SK-N-MC (cell line): ENCODE data around the gene TIMD4.
"Not testable (repeated sequence)": the region's sequence is repeated elsewhere in the genome, so short reads cannot be mapped to it uniquely, and the experiment has no call there.

Experiments
- DNase-seq: peaks from one replicate; pipeline ENCODE4 v3.0.0-alpha.2; 2011; ENCODE audit warnings: low read depth, low spot score
- H3K27ac ChIP-seq: fragments of 200-600 bp; sonication (generic); 2 replicates; pipeline ENCODE4 v1.5.1; 2016; ENCODE audit warnings: mixed run types
- H3K36me3 ChIP-seq: fragments of 200-600 bp; sonication (generic); 2 replicates; pipeline ENCODE4 v1.6.1; 2017; ENCODE audit warnings: antibody characterized with exemption, low read length, mixed read lengths; ENCODE audit not compliant: insufficient read depth
- H3K4me3 ChIP-seq: fragments of 200-600 bp; sonication (generic); 2 replicates; pipeline ENCODE4 v1.5.1; 2016
- H3K9ac ChIP-seq: fragments of 200-600 bp; sonication (generic); 2 replicates; pipeline ENCODE4 v1.8.0; 2017; ENCODE audit warnings: mixed run types, mixed read lengths; ENCODE audit not compliant: insufficient read length
- H3K9me3 ChIP-seq: fragments of 200-600 bp; sonication (generic); 2 replicates; pipeline ENCODE4 v1.6.1; 2017; ENCODE audit warnings: low read depth, mild to moderate bottlenecking, antibody characterized with exemption, low read length, moderate library complexity, mixed read lengths
- EZH2 ChIP-seq: fragments of 200-600 bp; sonication (generic); IDR thresholded peaks from one replicate; pipeline ENCODE4 v1.6.1; 2017; ENCODE audit warnings: antibody characterized with exemption
- FOXP2 ChIP-seq: optimal IDR thresholded peaks from 2 replicates; pipeline ENCODE3; 2011; ENCODE audit warnings: mild to moderate bottlenecking, moderate library complexity; ENCODE audit not compliant: insufficient read depth; ENCODE audit errors: extremely low read length, control extremely low read depth
- POLR2AphosphoS5 ChIP-seq: IDR thresholded peaks from 2 replicates; pipeline ENCODE4 v1.6.1; 2012; ENCODE audit warnings: mild to moderate bottlenecking, low read depth, low read length, borderline replicate concordance

The TIMD4 gene

DNA sequence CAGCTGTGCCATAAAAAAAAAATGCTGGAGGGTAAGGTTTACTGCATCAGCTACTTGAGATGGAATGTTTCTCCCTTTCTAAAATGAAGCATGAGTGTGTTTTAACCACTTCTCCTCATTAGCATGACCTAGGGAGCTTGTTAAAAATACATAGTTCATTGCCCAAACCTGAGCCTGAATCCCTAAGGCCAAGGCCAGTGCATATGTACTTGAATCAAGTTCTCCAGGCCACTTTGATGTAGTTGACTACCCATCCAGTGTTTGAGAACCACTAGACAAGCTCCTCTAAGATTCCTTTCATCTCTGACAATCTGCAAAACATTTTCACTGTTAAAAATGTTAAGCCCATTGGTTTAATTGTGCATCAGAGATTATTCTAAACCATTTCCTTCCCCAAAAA is 6.7 kb downstream of the TIMD4 start:
- no peak for TF ChIP-seq EZH2
- H3K9me3 ChIP-seq: no peaks in the 10 kb centered on the region
- no peak overlapping the region for H3K4me3 ChIP-seq
- H3K27ac ChIP-seq: no peak overlapping the region
- H3K9ac ChIP-seq: no peak overlapping the region
- H3K36me3 ChIP-seq: no peaks in the 10 kb centered on the region
- DNase-seq: no peak

DNA sequence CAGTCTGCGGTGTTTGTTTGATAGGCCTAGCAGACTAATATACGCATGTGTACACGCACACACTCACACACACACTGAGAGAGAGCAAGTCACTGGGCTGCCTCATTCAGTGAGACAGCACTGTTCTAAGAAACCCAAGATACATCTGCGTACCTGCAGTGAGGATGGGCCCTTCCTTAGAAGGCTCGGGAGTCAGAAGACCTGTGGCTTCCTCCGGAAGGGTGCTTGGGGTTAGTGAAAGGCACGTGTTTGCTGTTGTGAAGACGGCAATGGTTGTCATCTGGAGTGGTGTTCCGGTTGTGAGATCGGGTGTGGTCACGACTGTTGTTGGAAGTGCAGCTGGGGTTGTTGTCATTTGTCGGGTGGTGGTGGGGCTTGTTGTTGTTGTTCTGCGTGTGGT is 11.7 kb downstream of the TIMD4 start:
- Histone ChIP-seq H3K9ac (no peak overlapping the region), H3K4me3 (no peak overlapping the region), H3K9me3 (no peaks in the 10 kb centered on the region), H3K27ac (no peak overlapping the region), H3K36me3 (no peaks in the 10 kb centered on the region)
- TF ChIP-seq POLR2AphosphoS5 (no peak), FOXP2 (no peak), EZH2 (no peak)
- DNase-seq: no peak

DNA sequence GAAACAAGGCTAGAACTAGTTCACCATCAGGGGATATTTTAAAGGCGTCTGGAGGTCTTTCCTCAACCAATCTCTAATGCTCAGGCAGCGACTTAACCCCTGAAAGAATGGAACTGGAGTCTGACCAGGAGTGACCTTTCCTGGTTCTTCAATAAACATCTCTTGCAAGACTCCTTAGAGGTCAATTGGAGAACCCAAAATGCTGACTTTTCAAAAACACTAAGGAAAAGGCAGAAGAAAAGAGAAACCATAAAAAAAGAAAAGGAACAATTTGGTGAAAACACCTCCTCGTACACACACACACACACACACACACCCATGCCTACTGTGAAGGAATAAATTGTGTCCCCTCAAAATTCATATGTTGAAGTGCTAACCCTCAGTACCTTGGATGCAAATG is 12.3 kb downstream of the TIMD4 start:
- Histone ChIP-seq H3K27ac (no peak overlapping the region), H3K9me3 (no peaks in the 10 kb centered on the region), H3K9ac (no peak overlapping the region), H3K4me3 (no peak overlapping the region), H3K36me3 (no peaks in the 10 kb centered on the region)
- no peak for DNase-seq
- no peak for TF ChIP-seq POLR2AphosphoS5
- no peak for TF ChIP-seq EZH2
- TF ChIP-seq FOXP2: no peak

DNA sequence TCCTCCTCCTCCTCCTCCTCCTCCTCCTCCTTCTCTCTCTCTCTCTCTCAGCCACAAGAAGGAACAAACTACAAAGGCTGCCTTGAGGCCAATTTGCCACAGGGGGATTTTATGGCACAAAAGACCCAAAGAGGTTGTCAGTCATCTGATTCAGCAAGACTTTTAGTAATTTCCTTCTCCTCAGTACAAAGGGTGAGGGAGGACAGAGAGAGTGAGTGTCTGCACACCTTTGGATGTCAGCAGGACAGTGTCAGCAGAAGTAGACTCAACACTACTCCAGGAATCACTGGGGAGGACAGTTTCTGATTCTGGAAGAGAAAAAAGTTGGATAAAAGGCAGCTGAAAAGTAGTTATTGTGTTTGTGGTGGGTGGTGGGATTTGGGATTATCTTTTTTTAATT is 13.6 kb downstream of the TIMD4 start:
- H3K9ac ChIP-seq: no peak overlapping the region
- TF ChIP-seq FOXP2 (no peak), POLR2AphosphoS5 (no peak), EZH2 (no peak)

DNA sequence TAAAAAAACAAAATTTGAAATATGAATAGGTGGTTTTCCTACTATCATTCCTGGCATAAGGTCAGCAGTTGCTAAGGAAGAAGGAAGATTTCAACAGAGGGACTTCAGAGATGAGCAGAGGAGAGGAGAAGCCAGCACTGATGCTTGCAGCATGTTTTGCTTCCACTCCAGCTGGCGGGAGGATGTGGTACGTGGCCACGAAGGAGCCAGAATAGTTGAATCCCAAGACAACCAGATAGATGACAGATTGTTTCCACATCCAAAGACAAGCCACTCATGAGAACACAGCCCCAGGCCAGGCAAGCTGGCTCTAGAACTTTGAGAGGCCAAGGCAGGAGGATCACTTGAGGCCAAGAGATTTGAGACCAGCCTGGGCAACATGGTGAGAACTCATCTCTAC is 15.1 kb downstream of the TIMD4 start:
- Histone ChIP-seq H3K9ac (no peak overlapping the region), H3K4me3 (no peak overlapping the region), H3K9me3 (no peaks in the 10 kb centered on the region), H3K27ac (no peak overlapping the region), H3K36me3 (no peaks in the 10 kb centered on the region)
- no peak for TF ChIP-seq EZH2
- no peak for TF ChIP-seq POLR2AphosphoS5
- no peak for TF ChIP-seq FOXP2
- DNase-seq: no peak

More for the DNA sequence above, 13.6 kb downstream of the TIMD4 start:
- Histone ChIP-seq H3K9me3 (no peaks in the 10 kb centered on the region), H3K27ac (no peak overlapping the region), H3K36me3 (no peaks in the 10 kb centered on the region), H3K4me3 (no peak overlapping the region)
- DNase-seq: no peak

DNA sequence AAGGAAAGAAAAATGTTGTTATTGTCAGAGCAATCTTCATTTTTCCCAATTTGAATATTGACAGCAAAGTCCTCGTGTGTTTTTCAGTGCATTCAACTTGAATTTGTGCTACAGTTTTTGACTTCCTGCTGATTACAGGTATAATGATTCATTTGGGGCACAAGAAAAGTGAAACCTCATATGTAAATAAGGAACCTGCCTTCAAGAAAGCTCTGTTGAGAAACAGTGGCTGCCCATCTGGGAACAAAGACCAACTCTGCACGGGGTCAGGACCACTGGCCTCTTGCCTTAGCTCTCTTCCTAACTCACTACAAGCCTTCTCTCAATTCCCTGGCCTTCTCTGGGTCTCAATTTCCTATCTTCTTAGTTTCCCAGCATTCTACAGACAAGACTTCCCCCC is 21.0 kb downstream of the TIMD4 start:
- Histone ChIP-seq H3K9ac (no peak overlapping the region), H3K36me3 (no peaks in the 10 kb centered on the region), H3K9me3 (no peaks in the 10 kb centered on the region), H3K27ac (no peak overlapping the region), H3K4me3 (no peak overlapping the region)
- TF ChIP-seq POLR2AphosphoS5: no peak
- TF ChIP-seq EZH2: no peak
- no peak for TF ChIP-seq FOXP2
- no peak for DNase-seq

DNA sequence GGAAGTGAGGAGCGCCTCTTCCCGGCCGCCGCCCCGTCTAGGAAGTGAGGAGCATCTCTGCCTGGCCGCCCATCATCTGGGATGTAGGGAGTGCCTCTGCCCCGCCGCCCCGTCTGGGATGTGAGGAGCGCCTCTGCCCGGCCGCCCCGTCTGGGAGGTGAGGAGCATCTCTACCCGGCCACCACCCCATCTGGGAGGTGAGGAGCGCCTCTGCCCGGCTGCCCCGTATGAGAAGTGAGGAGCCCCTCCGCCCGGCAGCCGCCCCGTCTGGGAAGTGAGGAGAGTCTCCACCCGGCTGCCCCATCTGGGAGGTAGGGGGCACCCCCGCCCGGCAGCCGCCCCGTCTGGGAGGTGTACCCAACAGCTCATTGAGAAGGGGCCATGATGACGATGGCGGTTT is 22.6 kb downstream of the TIMD4 start:
- not testable (repeated sequence) for H3K27ac ChIP-seq, DNase-seq, H3K36me3 ChIP-seq, H3K9me3 ChIP-seq, H3K4me3 ChIP-seq, H3K9ac ChIP-seq

DNA sequence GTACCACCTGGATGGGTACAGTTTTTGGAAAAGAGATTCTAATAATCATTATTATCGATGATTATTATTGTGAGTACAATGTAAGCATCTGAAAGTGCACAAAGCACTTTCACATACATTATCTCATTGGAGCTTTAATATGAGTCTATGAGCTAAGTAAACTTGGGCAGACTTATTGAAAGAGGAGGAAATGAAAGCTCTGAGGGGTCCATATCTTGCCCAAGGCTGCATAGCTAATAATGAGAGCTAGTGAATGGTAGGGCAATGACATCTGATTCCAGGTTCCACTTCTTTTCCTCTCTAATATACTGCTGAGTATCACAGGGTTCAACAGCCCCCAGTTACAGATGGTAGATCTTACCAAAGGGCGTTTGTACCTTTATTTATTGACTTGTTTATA is 26.1 kb downstream of the TIMD4 start:
- Histone ChIP-seq H3K9me3 (no peaks in the 10 kb centered on the region), H3K9ac (no peak overlapping the region), H3K4me3 (no peak overlapping the region), H3K36me3 (no peaks in the 10 kb centered on the region), H3K27ac (no peak overlapping the region)
- TF ChIP-seq FOXP2 (no peak), EZH2 (no peak), POLR2AphosphoS5 (no peak)
- no peak for DNase-seq

DNA sequence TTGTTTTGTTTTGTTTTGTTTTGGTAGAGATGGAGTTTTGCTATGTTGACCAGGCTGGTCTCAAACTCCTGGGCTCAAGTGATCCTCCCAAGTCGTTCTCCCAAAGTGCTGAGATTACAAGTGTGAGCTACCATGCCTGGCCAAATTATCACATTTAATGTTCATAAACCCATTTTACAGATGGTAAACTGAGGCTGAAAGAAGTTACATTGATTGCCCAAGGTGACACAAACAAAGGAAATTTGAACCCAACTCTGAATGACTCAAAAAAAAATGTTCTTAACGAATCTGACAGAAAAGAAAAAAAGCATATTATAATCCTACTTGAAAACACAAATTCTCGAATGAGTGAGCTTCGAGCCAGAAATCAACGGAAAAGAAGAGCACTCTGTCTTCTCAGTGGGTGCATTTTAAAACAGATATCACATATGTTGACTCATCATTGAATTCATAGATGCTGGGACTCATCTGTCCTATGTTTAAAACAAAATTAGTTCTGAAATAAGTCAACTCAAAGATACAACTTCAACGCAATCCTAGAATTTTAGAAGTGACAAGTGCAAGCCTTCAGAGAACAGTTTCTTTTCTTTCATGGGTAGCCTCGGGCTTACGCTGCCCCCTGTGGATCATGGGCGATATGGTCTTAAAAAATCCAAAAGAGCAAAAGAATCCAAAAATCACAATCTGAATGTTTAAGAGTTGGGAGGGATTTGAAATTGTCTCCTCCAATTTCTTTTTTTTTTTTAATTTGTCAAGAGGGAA is 28.4 kb downstream of the TIMD4 start:
- DNase-seq: no peak
- no peaks in the 10 kb centered on the region for H3K36me3 ChIP-seq
- H3K27ac ChIP-seq: no peak overlapping the region
- H3K4me3 ChIP-seq: no peak overlapping the region
- H3K9ac ChIP-seq: no peak overlapping the region
- no peaks in the 10 kb centered on the region for H3K9me3 ChIP-seq
- TF ChIP-seq POLR2AphosphoS5 (no peak), EZH2 (no peak), FOXP2 (no peak)
